Myocyte (in vitro differentiated cells): ENCODE results near the gene DNAJC24. TPM values are rescaled to one million over a fixed set of nuclear protein-coding genes. Genes with fewer than 3 reads are reported as not detected.

ENCODE experiments used
- DNase-seq: peaks from one replicate; pipeline ENCODE4 v3.0.0-alpha.2; 2012; ENCODE audit warnings: low read depth
- total RNA-seq: library from RNA; depleted of rRNA; stranded (reverse); fragments of >200 nt; gene quantifications from 2 replicates; pipeline ENCODE4 v1.2.3, GENCODE V29; 2014

The DNAJC24 gene
- total RNA-seq, 1 donor from 2014 or later = 21.2 TPM

GRCh38 chr11:31480930-31481329 lies 111.3 kb downstream of the DNAJC24 start:
- DNase-seq = no peak

Other genes with a start within 250 kb of the DNAJC24 start
- gene DCDC1, start 121 bp upstream of the DNAJC24 start, total RNA-seq = 0.03 and 0.73 TPM in 2 replicates
- gene IMMP1L, start 139.8 kb downstream of the DNAJC24 start, total RNA-seq = 21.5 and 42.5 TPM in 2 replicates
- 22.3 and 27.2 TPM in 2 replicates for gene ELP4, start 139.9 kb downstream of the DNAJC24 start, total RNA-seq